Measurements from ENCODE around the gene HK2.

HK2 gene

GRCh38 chr2:74857725-74858124 is 23.8 kb downstream of the HK2 start:
- H3K9ac ChIP-seq (ENCODE audit: low read length) = no peak overlapping the region
- H3K9me3 ChIP-seq (ENCODE audit: low read length) = no peaks in the 10 kb centered on the region
- H2AFZ ChIP-seq (ENCODE audit: low read length) = no peak overlapping the region
- H3K4me1 ChIP-seq (ENCODE audit: insufficient read depth, low read length, severe bottlenecking) = no peaks in the 10 kb centered on the region
- TF ChIP-seq, protein P1, sequence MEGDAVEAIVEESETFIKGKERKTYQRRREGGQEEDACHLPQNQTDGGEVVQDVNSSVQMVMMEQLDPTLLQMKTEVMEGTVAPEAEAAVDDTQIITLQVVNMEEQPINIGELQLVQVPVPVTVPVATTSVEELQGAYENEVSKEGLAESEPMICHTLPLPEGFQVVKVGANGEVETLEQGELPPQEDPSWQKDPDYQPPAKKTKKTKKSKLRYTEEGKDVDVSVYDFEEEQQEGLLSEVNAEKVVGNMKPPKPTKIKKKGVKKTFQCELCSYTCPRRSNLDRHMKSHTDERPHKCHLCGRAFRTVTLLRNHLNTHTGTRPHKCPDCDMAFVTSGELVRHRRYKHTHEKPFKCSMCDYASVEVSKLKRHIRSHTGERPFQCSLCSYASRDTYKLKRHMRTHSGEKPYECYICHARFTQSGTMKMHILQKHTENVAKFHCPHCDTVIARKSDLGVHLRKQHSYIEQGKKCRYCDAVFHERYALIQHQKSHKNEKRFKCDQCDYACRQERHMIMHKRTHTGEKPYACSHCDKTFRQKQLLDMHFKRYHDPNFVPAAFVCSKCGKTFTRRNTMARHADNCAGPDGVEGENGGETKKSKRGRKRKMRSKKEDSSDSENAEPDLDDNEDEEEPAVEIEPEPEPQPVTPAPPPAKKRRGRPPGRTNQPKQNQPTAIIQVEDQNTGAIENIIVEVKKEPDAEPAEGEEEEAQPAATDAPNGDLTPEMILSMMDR (IDR thresholded peaks at IDR 0.05; ENCODE audit: low read length) = no peak
- no peak for TF ChIP-seq EZH2 (IDR thresholded peaks at IDR 0.05; ENCODE audit: borderline replicate concordance, low read length)
- H3K27ac ChIP-seq (ENCODE audit: low read depth, low read length, poor library complexity, severe bottlenecking) = no peak overlapping the region
- H3K79me2 ChIP-seq (ENCODE audit: insufficient read depth, low read length) = peaks cover 3% of the 10 kb centered on the region; the same call in 1 of the 2 replicates
- H3K27me3 ChIP-seq (ENCODE audit: insufficient read depth, low read length) = no peaks in the 10 kb centered on the region
- no peak overlapping the region for H3K4me3 ChIP-seq (ENCODE audit: low read depth, low read length, poor library complexity, severe bottlenecking)
- no peaks in the 10 kb centered on the region for H4K20me1 ChIP-seq (ENCODE audit: insufficient read depth, low read length)
- H3K36me3 ChIP-seq (ENCODE audit: insufficient read depth, low read length) = peaks cover 65% of the 10 kb centered on the region
- no peaks in the 10 kb centered on the region for H3K9me2 ChIP-seq (ENCODE audit: low read depth, low read length)
- H3F3A ChIP-seq (ENCODE audit: insufficient read depth, low read length) = no peaks in the 10 kb centered on the region
- no peak overlapping the region for H3K4me2 ChIP-seq (ENCODE audit: low read length)

- TF ChIP-seq EZH2 (IDR thresholded peaks at IDR 0.05; ENCODE audit: borderline replicate concordance, low read length) = no peak
- TF ChIP-seq, protein P1 (IDR thresholded peaks at IDR 0.05; ENCODE audit: low read length) = no peak
- H3K36me3 ChIP-seq (ENCODE audit: insufficient read depth, low read length) = peaks cover 65% of the 10 kb centered on the region
Observed at GRCh38 chr2:74858281-74858680, 24.4 kb downstream of the HK2 start.

DNA sequence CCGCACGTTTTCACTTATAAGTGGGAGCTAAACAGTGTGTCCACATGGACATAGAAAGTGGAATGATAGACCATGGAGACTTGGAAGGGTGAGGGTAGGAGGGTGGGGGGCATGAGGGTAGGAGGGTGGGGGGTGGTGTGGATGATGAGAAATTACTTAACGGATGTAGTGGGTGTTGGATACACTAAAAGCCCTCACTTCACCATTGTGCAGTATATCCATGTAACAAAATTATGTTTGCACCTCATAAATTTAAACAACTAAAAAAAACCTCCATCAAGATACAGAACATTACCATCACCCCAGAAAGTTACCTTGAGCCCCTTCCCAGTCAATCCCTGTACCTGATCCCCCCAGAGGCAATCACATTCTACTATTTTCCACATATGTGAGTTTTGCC is 26.2 kb downstream of the HK2 start:
- Histone ChIP-seq H4K20me1 (ENCODE audit: insufficient read depth, low read length) (no peaks in the 10 kb centered on the region), H3K27me3 (ENCODE audit: insufficient read depth, low read length) (no peaks in the 10 kb centered on the region), H2AFZ (ENCODE audit: low read length) (no peak overlapping the region), H3K4me2 (ENCODE audit: low read length) (no peak overlapping the region), H3K9me2 (ENCODE audit: low read depth, low read length) (no peaks in the 10 kb centered on the region), H3K36me3 (ENCODE audit: insufficient read depth, low read length) (peaks cover 64% of the 10 kb centered on the region), H3F3A (ENCODE audit: insufficient read depth, low read length) (no peaks in the 10 kb centered on the region), H3K9me3 (ENCODE audit: low read length) (no peaks in the 10 kb centered on the region), H3K79me2 (ENCODE audit: insufficient read depth, low read length) (no peaks in the 10 kb centered on the region), H3K27ac (ENCODE audit: low read depth, low read length, poor library complexity, severe bottlenecking) (no peak overlapping the region), H3K4me1 (ENCODE audit: insufficient read depth, low read length, severe bottlenecking) (no peaks in the 10 kb centered on the region), H3K9ac (ENCODE audit: low read length) (no peak overlapping the region), H3K4me3 (ENCODE audit: low read depth, low read length, poor library complexity, severe bottlenecking) (no peak overlapping the region)
- TF ChIP-seq EZH2 (IDR thresholded peaks at IDR 0.05; ENCODE audit: borderline replicate concordance, low read length) = no peak
- TF ChIP-seq, protein P1 (IDR thresholded peaks at IDR 0.05; ENCODE audit: low read length) = no peak

More at GRCh38 chr2:74858281-74858680, 24.4 kb downstream of the HK2 start:
- H3K9me2 ChIP-seq (ENCODE audit: low read depth, low read length) = no peaks in the 10 kb centered on the region
- no peaks in the 10 kb centered on the region for H3K79me2 ChIP-seq (ENCODE audit: insufficient read depth, low read length)
- H3K4me2 ChIP-seq (ENCODE audit: low read length) = no peak overlapping the region
- no peaks in the 10 kb centered on the region for H3K9me3 ChIP-seq (ENCODE audit: low read length)
- no peak overlapping the region for H3K9ac ChIP-seq (ENCODE audit: low read length)
- H3K4me3 ChIP-seq (ENCODE audit: low read depth, low read length, poor library complexity, severe bottlenecking) = no peak overlapping the region
- H3F3A ChIP-seq (ENCODE audit: insufficient read depth, low read length) = no peaks in the 10 kb centered on the region
- H2AFZ ChIP-seq (ENCODE audit: low read length) = no peak overlapping the region
- no peak overlapping the region for H3K27ac ChIP-seq (ENCODE audit: low read depth, low read length, poor library complexity, severe bottlenecking)
- no peaks in the 10 kb centered on the region for H3K4me1 ChIP-seq (ENCODE audit: insufficient read depth, low read length, severe bottlenecking)
- no peaks in the 10 kb centered on the region for H3K27me3 ChIP-seq (ENCODE audit: insufficient read depth, low read length)
- H4K20me1 ChIP-seq (ENCODE audit: insufficient read depth, low read length) = no peaks in the 10 kb centered on the region
